Measurements from ENCODE around the gene PCDHA6. TPM values are rescaled to one million over a fixed set of nuclear protein-coding genes. Genes with fewer than 3 reads are reported as not detected.
"Not testable (repeated sequence)": the region's sequence is repeated elsewhere in the genome, so short reads cannot be mapped to it uniquely, and the experiment has no call there.

PCDHA6 gene
- total RNA-seq, 4 donors from 2014 or later: 0.12 to 1.5 (median 0.99) TPM

DNA sequence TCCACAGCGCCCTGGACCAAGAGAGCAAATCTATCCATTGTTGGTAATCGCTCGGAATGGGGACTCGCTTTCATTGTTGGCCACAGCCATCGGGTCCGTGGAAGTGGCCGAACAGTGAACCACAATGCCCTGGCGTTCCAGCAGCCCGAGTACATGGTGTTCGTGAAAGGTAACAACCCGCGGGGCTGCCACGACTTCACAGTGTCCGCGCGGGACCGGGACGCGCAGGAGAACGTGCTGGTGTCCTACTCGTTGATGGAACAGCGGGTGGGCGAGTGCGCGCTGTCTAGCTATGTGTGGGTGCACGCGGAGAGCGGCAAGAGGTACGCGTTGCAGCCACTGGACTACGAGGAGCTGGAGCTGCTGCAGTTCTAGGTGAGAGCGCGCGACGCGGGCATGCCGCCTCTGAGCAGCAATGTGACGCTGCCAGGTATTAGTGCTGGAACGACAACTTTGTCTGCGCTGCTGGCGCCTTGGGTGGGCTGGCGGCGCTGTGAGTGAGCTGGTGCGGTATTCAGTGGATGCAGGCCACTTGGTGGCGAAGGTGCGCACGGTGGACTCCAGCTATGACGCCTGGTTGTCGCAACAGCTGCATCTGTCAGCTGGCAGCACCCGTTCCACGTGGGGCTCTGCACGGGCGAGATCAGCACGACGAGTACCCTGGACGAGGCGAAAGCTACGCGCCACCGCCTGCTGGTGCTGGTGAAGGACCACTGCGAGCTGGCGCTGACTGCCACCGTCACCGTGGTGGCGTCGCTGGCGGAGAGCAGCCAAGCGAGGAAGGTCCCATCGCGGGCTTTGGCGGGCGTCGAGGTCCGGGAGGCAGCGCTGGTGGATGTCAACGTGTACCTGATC lies 34.9 kb downstream of the PCDHA6 start:
- TF ChIP-seq, protein P1, sequence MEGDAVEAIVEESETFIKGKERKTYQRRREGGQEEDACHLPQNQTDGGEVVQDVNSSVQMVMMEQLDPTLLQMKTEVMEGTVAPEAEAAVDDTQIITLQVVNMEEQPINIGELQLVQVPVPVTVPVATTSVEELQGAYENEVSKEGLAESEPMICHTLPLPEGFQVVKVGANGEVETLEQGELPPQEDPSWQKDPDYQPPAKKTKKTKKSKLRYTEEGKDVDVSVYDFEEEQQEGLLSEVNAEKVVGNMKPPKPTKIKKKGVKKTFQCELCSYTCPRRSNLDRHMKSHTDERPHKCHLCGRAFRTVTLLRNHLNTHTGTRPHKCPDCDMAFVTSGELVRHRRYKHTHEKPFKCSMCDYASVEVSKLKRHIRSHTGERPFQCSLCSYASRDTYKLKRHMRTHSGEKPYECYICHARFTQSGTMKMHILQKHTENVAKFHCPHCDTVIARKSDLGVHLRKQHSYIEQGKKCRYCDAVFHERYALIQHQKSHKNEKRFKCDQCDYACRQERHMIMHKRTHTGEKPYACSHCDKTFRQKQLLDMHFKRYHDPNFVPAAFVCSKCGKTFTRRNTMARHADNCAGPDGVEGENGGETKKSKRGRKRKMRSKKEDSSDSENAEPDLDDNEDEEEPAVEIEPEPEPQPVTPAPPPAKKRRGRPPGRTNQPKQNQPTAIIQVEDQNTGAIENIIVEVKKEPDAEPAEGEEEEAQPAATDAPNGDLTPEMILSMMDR (IDR thresholded peaks at IDR 0.05): no peak
- DNase-seq (ENCODE audit: low spot score) (no peak), ATAC-seq (ENCODE audit: low FRiP score) (no peak)

DNA sequence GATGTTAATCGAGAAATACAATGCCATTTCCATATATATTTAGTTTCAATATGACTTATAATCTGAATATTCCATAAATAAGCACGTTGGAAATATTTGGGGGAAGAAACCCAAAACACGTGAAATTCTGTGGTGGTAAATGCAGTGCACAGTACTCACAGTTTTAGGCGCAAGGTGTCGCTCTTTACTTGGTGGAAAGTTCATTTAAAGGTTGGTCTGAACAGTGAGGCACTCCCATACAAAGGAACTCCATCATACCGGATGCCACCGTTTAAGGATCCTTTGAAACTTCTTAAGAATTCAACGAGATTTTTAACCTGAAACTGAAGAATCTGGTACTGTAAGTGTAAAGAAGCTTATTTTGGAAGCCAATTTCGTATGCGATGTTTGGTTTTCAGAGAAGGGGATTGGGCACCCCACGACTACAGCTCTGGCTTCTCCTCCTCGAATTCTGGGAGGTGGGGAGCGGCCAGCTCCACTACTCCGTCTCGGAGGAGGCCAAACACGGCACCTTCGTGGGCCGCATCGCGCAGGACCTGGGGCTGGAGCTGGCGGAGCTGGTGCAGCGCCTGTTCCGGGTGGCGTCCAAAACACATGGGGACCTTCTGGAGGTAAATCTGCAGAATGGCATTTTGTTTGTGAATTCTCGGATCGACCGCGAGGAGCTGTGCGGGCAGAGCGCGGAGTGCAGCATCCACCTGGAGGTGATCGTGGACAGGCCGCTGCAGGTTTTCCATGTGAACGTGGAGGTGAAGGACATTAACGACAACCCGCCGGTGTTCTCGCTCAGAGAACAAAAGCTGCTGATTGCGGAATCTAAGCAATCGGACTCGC lies 41.2 kb downstream of the PCDHA6 start, which contains the start of gene PCDHA11:
Gene PCDHA11, plus strand, starts transcription at position 237 of the 834 bp plus-strand sequence. Its CDS starts 147 bp downstream, at position 384.
- ATAC-seq (ENCODE audit: low FRiP score): no peak
- TF ChIP-seq, protein P1 (IDR thresholded peaks at IDR 0.05): no peak
- no peak for DNase-seq (ENCODE audit: low spot score)

DNA sequence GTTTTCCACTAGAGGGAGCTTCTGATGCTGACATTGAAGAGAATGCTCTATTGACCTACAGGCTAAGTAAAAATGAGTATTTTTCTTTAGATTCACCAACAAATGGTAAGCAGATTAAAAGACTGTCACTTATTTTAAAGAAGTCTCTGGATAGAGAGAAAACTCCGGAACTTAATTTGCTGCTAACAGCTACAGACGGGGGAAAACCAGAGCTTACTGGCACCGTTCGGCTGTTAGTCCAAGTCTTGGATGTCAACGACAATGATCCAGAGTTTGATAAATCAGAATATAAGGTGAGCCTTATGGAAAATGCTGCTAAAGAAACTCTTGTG lies 41.8 kb downstream of the PCDHA6 start:
- no peak for DNase-seq (ENCODE audit: low spot score)
- TF ChIP-seq, protein P1 (IDR thresholded peaks at IDR 0.05): no peak
- ATAC-seq (ENCODE audit: low FRiP score): no peak

DNA sequence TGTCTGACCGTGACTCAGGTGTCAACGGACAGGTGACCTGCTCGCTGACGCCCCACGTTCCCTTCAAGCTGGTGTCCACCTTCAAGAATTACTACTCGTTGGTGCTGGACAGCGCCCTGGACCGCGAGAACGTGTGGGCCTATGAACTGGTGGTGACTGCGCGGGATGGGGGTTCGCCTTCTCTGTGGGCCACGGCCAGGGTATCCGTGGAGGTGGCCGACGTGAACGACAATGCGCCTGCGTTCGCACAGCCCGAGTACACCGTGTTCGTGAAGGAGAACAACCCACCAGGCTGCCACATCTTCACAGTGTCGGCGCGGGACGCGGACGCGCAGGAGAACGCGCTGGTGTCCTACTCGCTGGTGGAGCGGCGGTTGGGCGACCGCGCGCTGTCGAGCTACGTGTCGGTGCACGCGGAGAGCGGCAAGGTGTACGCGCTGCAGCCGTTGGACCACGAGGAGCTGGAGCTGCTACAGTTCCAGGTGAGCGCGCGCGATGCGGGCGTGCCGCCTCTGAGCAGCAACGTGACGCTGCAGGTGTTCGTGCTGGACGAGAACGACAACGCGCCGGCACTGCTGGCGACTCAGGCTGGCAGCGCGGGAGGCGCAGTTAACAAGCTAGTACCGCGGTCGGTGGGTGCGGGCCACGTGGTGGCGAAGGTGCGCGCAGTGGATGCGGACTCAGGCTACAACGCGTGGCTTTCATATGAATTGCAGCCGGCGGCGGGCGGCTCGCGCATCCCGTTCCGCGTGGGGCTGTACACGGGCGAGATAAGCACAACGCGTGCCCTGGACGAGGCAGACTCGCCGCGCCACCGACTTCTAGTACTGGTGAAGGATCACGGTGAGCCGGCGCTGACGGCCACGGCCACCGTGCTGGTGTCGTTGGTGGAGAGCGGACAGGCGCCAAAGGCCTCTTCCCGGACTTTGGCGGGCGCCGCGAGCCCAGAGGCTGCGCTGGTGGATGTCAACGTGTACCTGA lies 42.8 kb downstream of the PCDHA6 start:
- DNase-seq (ENCODE audit: low spot score) (no peak), ATAC-seq (ENCODE audit: low FRiP score) (no peak)
- TF ChIP-seq, protein P1 (IDR thresholded peaks at IDR 0.05): no peak

DNA sequence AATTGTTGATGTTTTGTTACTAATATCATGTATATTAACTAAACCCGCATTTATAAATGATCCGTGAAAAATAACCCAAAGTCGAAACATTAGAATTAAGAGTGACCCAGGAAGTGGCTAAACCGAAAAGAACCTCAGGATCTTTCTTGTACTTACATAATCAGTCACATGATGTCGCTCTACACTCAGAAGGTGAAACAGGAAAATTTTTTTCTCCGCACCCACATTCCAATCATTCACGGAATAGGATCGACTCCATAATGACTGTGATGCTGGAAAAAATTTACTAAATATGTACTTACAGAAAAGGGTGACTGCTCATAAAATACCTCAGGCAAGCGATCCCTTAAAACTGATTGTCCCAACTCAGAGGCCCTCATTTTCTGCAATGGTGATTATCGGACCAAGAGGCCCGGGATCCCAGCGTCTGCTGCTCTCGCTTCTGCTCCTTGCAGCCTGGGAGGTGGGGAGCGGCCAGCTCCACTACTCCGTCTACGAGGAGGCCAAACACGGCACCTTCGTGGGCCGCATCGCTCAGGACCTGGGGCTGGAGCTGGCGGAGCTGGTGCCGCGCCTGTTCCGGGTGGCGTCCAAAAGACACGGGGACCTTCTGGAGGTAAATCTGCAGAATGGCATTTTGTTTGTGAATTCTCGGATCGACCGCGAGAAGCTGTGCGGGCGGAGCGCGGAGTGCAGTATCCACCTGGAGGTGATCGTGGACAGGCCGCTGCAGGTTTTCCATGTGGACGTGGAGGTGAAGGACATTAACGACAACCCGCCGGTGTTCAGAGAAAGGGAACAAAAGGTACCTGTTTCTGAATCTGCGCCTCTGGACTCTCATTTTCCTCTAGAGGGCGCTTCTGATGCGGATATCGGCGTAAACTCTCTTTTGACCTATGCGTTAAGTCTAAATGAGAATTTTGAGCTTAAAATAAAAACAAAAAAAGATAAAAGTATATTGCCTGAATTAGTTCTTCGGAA lies 47.6 kb downstream of the PCDHA6 start, which contains the start of gene PCDHA12:
Gene PCDHA12, plus strand, starts transcription at position 224 of the 981 bp plus-strand sequence. Its CDS starts 165 bp downstream, at position 389.
- ATAC-seq (ENCODE audit: low FRiP score) (no peak), DNase-seq (ENCODE audit: low spot score) (no peak)
- TF ChIP-seq, protein P1 (IDR thresholded peaks at IDR 0.05): no peak

DNA sequence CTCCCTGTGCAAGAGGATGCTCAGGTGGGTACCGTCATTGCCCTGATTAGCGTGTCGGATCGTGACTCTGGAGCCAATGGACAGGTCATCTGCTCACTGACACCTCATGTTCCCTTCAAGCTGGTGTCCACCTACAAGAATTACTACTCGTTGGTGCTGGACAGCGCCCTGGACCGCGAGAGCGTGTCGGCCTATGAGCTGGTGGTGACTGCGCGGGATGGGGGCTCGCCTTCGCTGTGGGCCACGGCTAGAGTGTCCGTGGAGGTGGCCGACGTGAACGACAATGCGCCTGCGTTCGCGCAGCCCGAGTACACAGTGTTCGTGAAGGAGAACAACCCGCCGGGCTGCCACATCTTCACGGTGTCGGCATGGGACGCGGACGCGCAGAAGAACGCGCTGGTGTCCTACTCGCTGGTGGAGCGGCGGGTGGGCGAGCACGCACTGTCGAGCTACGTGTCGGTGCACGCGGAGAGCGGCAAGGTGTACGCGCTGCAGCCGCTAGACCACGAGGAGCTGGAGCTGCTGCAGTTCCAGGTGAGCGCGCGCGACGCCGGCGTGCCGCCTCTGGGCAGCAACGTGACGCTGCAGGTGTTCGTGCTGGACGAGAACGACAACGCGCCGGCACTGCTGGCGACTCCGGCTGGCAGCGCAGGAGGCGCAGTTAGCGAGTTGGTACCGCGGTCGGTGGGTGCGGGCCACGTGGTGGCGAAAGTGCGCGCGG lies 48.9 kb downstream of the PCDHA6 start:
- ATAC-seq (ENCODE audit: low FRiP score); DNase-seq (ENCODE audit: low spot score): not testable (repeated sequence)
